HCT116 (cell line): ENCODE results near the gene SLC41A1. TPM values are rescaled to one million over a fixed set of nuclear protein-coding genes. Genes with fewer than 3 reads are reported as not detected.

ENCODE experiments used
- ATAC-seq: fragments of 200-7000 bp; cut with Tn5 transposase; 2 replicates; pipeline ENCODE4 v1.9.1; 2020; ENCODE audit warnings: mild to moderate bottlenecking, moderate library complexity
- BruUV-seq: library from RNA; stranded (reverse); fragments of 400-500 nt; replicated peaks from 2 replicates; lab custom pipeline; 2021; lab: Mats Ljungman, UMichigan
- CTCF ChIA-PET: fragments of 300-600 bp; sonication (Branson Sonifier 250); formaldehyde crosslinking; loops from one replicate; lab custom pipeline; 2021; ENCODE audit warnings: antibody characterized with exemption; lab: Charles Lee
- POLR2A ChIA-PET: fragments of 300-600, 350-600 bp; sonication (Branson Sonifier 250); formaldehyde crosslinking; loops from one replicate; lab custom pipeline; 2021; ENCODE audit warnings: antibody characterized with exemption; lab: Charles Lee
- RAD21 ChIA-PET, 2 experiments: fragments of 300-600 bp; sonication (Branson Sonifier 250); formaldehyde crosslinking; loops; one replicate each; lab custom pipeline; 2023; ENCODE audit warnings: low total read pairs in 2 of 2; ENCODE audit not compliant: uncharacterized antibody in 2 of 2, unreplicated experiment in 2 of 2, low non-redundant PET in 1 of 2; lab: Charles Lee
- DNase-seq: peaks from one replicate; pipeline ENCODE4 v3.0.0-alpha.2; 2010; ENCODE audit warnings: low read depth, low spot score
- H2AFZ ChIP-seq: fragments of 200-600 bp; shearing (Covaris generic), sonication (generic); 2 replicates; pipeline ENCODE4 v1.6.1; 2017; ENCODE audit warnings: low read depth, mixed run types, mixed read lengths, antibody characterized with exemption, low read length; ENCODE audit not compliant: poor library complexity, severe bottlenecking
- H3K27ac ChIP-seq: 2 replicates; pipeline ENCODE4 v1.5.1; 2012; ENCODE audit warnings: low read depth, low read length
- H3K27me3 ChIP-seq: fragments of 200-600 bp; sonication (generic); 2 replicates; pipeline ENCODE4 v1.6.1; 2016; ENCODE audit warnings: mixed run types, low read length, mixed read lengths; ENCODE audit not compliant: insufficient read depth
- H3K36me3 ChIP-seq, 2 experiments: fragments of 200-500 bp in 1 of 2; fragments of 200-600 bp in 1 of 2; sonication (Bioruptor generic) in 1 of 2; sonication (generic) in 1 of 2; 2 replicates each; pipeline versions ENCODE4 v1.5.1 to v1.6.1; 2014 to 2016; ENCODE audit warnings: low read length in 2 of 2, inconsistent platforms in 1 of 2, mixed read lengths in 1 of 2, mixed run types in 1 of 2; ENCODE audit not compliant: insufficient read depth in 2 of 2, control insufficient read depth in 1 of 2
- H3K4me1 ChIP-seq, 2 experiments: fragments of 200-600 bp in 1 of 2; sonication (generic) in 1 of 2; 2 replicates each; pipeline versions ENCODE4 v1.5.1 to v1.6.1; 2012 to 2017; ENCODE audit warnings: low read length in 2 of 2, inconsistent platforms in 1 of 2, mild to moderate bottlenecking in 1 of 2, mixed read lengths in 1 of 2, mixed run types in 1 of 2, moderate library complexity in 1 of 2; ENCODE audit not compliant: insufficient read depth in 2 of 2, control insufficient read depth in 1 of 2
- H3K4me2 ChIP-seq: fragments of 200-600 bp; sonication (generic); 2 replicates; pipeline ENCODE4 v1.6.1; 2017; ENCODE audit warnings: mixed run types, low read length, mixed read lengths
- H3K4me3 ChIP-seq, 2 experiments: fragments of 200-600 bp in 1 of 2; sonication (generic) in 1 of 2; replicated peaks in 1 of 2; 2 replicates each; pipeline ENCODE4 v1.5.1; 2011 to 2016; ENCODE audit warnings: low read length in 2 of 2, control low read depth in 1 of 2, low read depth in 1 of 2, mild to moderate bottlenecking in 1 of 2, mixed read lengths in 1 of 2, mixed run types in 1 of 2
- H3K79me2 ChIP-seq: fragments of 200-600 bp; sonication (generic); 2 replicates; pipeline ENCODE4 v1.6.1; 2017; ENCODE audit warnings: mild to moderate bottlenecking, mixed run types, low read length, moderate library complexity, mixed read lengths; ENCODE audit not compliant: insufficient read depth
- H3K9ac ChIP-seq: fragments of 200-600 bp; sonication (generic); 2 replicates; pipeline ENCODE4 v1.6.1; 2016; ENCODE audit warnings: low read length, mixed read lengths
- H3K9me2 ChIP-seq: fragments of 200-600 bp; sonication (generic), shearing (Covaris generic); 2 replicates; pipeline ENCODE4 v1.6.1; 2017; ENCODE audit warnings: mixed run types, mild to moderate bottlenecking, moderate library complexity; ENCODE audit not compliant: insufficient read depth
- H3K9me3 ChIP-seq, 2 experiments: fragments of 200-500 bp in 1 of 2; fragments of 200-600 bp in 1 of 2; sonication (Bioruptor generic) in 1 of 2; sonication (generic) in 1 of 2; 2 replicates each; pipeline ENCODE4 v1.6.1; 2014 to 2017; ENCODE audit warnings: low read length in 2 of 2, mixed read lengths in 2 of 2, inconsistent platforms in 1 of 2, low read depth in 1 of 2, mild to moderate bottlenecking in 1 of 2, mixed run types in 1 of 2, moderate library complexity in 1 of 2; ENCODE audit not compliant: control insufficient read depth in 1 of 2, insufficient read depth in 1 of 2
- H4K20me1 ChIP-seq: fragments of 200-600 bp; sonication (generic), shearing (Covaris generic); 2 replicates; pipeline ENCODE4 v1.6.1; 2017; ENCODE audit warnings: mixed run types, mild to moderate bottlenecking, moderate library complexity; ENCODE audit not compliant: insufficient read depth
- ELF1 ChIP-seq: IDR thresholded peaks from 2 replicates; pipeline ENCODE4 v1.6.1; 2012; ENCODE audit warnings: low read depth, borderline replicate concordance
- EZH2 ChIP-seq: fragments of 200-600 bp; sonication (generic); IDR thresholded peaks from 2 replicates; pipeline ENCODE4 v1.6.1; 2017; ENCODE audit warnings: antibody characterized with exemption, mixed run types
- EZH2phosphoT487 ChIP-seq: fragments of 200-600 bp; IDR thresholded peaks from 2 replicates; pipeline ENCODE4 v1.6.1; 2018; ENCODE audit warnings: antibody characterized with exemption, borderline replicate concordance
- FOSL1 ChIP-seq: IDR thresholded peaks from 2 replicates; pipeline ENCODE4 v1.6.1; 2012; ENCODE audit warnings: low read depth
- JUND ChIP-seq: IDR thresholded peaks from 2 replicates; pipeline ENCODE4 v1.6.1; 2012
- SIN3A ChIP-seq: IDR thresholded peaks from 2 replicates; pipeline ENCODE4 v1.6.1; 2012; ENCODE audit warnings: low read depth
- SP1 ChIP-seq: IDR thresholded peaks from 2 replicates; pipeline ENCODE4 v1.6.1; 2012; ENCODE audit warnings: low read depth
- SRF ChIP-seq: IDR thresholded peaks from 2 replicates; pipeline ENCODE4 v1.6.1; 2012; ENCODE audit warnings: low read depth
- ZFX ChIP-seq: fragments of 450-650 bp; IDR thresholded peaks from 2 replicates; pipeline ENCODE4 v1.6.1; 2017
- intact Hi-C: fragments of 100-400 bp; cut with micrococcal nuclease; formaldehyde crosslinking; loops from 2 replicates; pipeline ENCODE4 v1.10.0; 2022
- total RNA-seq: library from RNA; stranded (reverse); gene quantifications from one replicate; pipeline ENCODE4 v1.2.1, GENCODE V29; 2021; ENCODE audit not compliant: unreplicated experiment
- TF ChIP-seq, protein P1 (sequence below): IDR thresholded peaks from 2 replicates; pipeline ENCODE4 v1.6.1; 2012
- TF ChIP-seq, protein P2 (sequence below): IDR thresholded peaks from 2 replicates; pipeline ENCODE4 v1.6.1; 2012
- TF ChIP-seq, protein P3 (sequence below), 3 experiments: fragments of 200-600 bp in 1 of 3; sonication (generic) in 1 of 3; IDR thresholded peaks in 2 of 3; conservative IDR thresholded peaks in 1 of 3; 2 replicates each; pipeline ENCODE4 v1.5.1; 2012 to 2017; ENCODE audit warnings: low read depth in 2 of 3, low read length in 2 of 3, antibody characterized with exemption in 1 of 3, borderline replicate concordance in 1 of 3, control low read depth in 1 of 3, mild to moderate bottlenecking in 1 of 3, mixed read lengths in 1 of 3, mixed run types in 1 of 3, moderate library complexity in 1 of 3; ENCODE audit not compliant: insufficient read depth in 1 of 3

SLC41A1 gene
- total RNA-seq, 1 experiment from 2014 or later = 35.9 TPM

DNA sequence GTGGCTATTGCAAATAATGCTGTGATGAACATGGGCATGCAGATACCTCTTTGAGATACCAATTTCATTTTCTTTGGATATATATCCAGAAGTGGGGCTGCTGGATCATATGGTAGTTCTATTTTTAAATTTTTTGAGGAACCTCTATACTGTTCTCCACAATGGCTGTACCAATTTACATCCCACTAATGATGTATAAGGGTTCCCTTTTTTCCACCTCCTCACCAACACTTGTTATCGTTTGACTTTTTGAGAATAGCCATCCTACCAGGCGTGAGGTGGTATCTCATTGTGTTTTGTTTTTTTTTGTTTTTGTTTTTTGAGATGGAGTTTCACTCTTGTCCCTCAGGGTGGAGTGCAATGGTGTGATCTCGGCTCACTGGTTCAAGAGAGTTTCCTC is 56.4 kb downstream of the SLC41A1 start:
- no peak for DNase-seq
- H3K36me3 ChIP-seq = no peaks in the 10 kb centered on the region
- RAD21 ChIA-PET = no interaction called here
- CTCF ChIA-PET = no interaction called here
- H3K4me2 ChIP-seq = no peak overlapping the region
- H4K20me1 ChIP-seq = no peaks in the 10 kb centered on the region
- H3K4me1 ChIP-seq = peaks cover 3 to 4% of the 10 kb centered on the region in 2 experiments; a peak in 3 of 4 replicates
- ATAC-seq = no peak
- TF ChIP-seq FOSL1 = no peak
- TF ChIP-seq, protein P1, sequence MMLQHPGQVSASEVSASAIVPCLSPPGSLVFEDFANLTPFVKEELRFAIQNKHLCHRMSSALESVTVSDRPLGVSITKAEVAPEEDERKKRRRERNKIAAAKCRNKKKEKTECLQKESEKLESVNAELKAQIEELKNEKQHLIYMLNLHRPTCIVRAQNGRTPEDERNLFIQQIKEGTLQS = no peak
- TF ChIP-seq SP1 = no peak
- TF ChIP-seq EZH2phosphoT487 = no peak
- no peak for TF ChIP-seq SRF
- no peak for TF ChIP-seq JUND
- TF ChIP-seq, protein P2, sequence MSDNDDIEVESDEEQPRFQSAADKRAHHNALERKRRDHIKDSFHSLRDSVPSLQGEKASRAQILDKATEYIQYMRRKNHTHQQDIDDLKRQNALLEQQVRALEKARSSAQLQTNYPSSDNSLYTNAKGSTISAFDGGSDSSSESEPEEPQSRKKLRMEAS = no peak
- TF ChIP-seq ZFX = no peak
- no peak for TF ChIP-seq SIN3A
- TF ChIP-seq, protein P3, sequence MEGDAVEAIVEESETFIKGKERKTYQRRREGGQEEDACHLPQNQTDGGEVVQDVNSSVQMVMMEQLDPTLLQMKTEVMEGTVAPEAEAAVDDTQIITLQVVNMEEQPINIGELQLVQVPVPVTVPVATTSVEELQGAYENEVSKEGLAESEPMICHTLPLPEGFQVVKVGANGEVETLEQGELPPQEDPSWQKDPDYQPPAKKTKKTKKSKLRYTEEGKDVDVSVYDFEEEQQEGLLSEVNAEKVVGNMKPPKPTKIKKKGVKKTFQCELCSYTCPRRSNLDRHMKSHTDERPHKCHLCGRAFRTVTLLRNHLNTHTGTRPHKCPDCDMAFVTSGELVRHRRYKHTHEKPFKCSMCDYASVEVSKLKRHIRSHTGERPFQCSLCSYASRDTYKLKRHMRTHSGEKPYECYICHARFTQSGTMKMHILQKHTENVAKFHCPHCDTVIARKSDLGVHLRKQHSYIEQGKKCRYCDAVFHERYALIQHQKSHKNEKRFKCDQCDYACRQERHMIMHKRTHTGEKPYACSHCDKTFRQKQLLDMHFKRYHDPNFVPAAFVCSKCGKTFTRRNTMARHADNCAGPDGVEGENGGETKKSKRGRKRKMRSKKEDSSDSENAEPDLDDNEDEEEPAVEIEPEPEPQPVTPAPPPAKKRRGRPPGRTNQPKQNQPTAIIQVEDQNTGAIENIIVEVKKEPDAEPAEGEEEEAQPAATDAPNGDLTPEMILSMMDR (IDR thresholded peaks at IDR 0.05 in 2 of 3, conservative IDR thresholded peaks at IDR 0.05 in 1 of 3; ENCODE audit: borderline replicate concordance in 1 of 3, insufficient read depth in 1 of 3, low read depth in 2 of 3, low read length in 2 of 3) = no peak
- no peak for TF ChIP-seq ELF1
- TF ChIP-seq EZH2 = no peak
- H3K9ac ChIP-seq = no peak overlapping the region
- intact Hi-C loops = no loop called here
- no peaks in the 10 kb centered on the region for H3K27me3 ChIP-seq
- no peak overlapping the region for H3K4me3 ChIP-seq
- BruUV-seq = no TSS peak
- no peak overlapping the region for H2AFZ ChIP-seq
- H3K27ac ChIP-seq = no peak overlapping the region
- no peaks in the 10 kb centered on the region for H3K9me3 ChIP-seq
- no peaks in the 10 kb centered on the region for H3K9me2 ChIP-seq
- POLR2A ChIA-PET = no interaction called here
- no peaks in the 10 kb centered on the region for H3K79me2 ChIP-seq
